Activated CD8-positive, alpha-beta memory T cell treated with anti-CD3 and anti-CD28 coated beads for 1 hour (primary cell): Measurements from ENCODE around the gene BST1.
A peak's percentile ranks its signal among the peaks of the same experiment; 100 is the strongest.
"Not testable (repeated sequence)": the region's sequence is repeated elsewhere in the genome, so short reads cannot be mapped to it uniquely, and the experiment has no call there.

Experiments used
- DNase-seq, 2 donors: peaks; one replicate each; pipeline ENCODE4 v3.0.0-alpha.2; 2020; ENCODE audit warnings: low read depth in 1 of 2; ENCODE audit errors: extremely low read depth in 1 of 2

BST1 gene

DNA sequence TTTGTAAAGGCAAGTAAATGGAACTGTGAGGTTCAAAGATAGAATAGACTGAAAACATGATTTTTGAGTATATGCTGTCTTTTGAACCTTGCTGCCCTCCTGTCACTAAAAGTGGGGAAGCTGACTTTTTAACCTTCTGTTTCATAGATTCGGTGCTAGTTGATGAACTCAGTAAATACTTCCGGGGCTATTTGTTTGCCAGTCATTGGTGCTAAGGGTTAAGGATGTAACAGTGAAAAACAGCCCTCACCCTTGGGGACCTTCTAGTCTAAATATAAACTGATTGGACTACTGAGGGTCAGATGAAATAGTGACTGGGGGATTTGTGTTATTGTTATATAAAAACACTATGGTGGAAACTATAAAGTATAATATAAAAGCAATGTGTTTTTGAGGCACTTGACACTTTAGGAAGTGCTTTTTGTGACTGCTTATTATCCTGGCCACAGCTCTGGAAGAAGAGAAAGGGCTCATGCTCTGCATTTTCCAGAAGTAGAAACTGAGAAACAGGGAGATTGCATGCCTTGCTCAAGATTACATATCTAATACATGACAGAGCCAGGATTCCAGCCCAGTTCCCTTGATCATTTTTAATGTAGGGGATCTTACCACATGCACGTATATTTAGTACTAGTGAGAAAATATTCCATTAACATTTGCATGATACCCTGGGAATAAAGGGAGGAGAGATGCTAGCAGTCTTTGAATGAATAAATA is 3.9 kb downstream of the BST1 start:
- DNase-seq, result no peak

DNA sequence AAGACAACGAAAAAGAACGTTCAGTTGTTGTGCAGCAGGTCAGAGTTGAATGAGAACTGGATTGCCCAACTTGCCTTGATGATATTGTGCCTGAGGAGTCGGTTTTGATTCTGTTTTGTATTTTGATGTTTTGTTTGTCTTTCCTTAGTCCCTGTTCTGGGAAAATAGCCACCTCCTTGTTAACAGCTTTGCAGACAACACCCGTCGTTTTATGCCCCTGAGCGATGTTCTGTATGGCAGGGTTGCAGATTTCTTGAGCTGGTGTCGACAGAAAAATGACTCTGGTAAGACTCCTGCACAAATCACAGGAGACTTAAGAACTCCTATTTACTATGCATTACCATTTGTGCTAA is 4.5 kb downstream of the BST1 start:
- DNase-seq, result no peak

DNA sequence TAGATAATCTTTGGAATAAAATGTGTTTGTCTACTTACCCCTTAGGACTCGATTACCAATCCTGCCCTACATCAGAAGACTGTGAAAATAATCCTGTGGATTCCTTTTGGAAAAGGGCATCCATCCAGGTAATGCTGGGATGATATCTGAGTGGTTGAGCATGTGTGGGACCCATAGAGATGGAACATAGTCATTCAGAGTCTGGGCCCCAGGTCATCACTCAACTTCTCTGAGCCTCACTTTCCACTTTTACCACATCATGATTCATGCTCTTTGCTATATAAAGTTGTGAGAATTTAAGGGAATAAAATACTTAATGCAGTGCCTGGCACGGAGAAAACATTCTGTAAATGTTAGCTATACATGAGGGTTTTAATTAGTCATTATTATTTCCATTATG is 8.9 kb downstream of the BST1 start:
- no peak for DNase-seq

DNA sequence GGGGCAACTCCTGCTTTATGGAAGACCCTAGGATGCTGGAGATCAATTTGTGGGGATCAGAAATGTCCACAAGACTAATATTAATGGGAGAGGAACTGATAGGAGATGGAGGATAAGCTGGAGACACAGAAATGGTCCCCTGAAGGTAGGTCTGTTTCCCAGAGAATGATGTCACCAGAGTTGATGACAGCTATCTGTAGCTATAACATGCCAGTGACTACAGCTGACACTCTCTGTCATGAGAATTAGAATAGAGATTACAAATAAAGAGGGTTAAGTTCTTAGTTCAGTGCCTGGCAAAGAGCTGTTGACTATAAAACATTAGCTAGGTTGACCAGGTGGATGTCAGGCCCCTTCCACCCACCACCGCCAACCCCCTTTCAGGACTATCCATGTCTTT is 9.3 kb downstream of the BST1 start:
- no peak for DNase-seq

DNA sequence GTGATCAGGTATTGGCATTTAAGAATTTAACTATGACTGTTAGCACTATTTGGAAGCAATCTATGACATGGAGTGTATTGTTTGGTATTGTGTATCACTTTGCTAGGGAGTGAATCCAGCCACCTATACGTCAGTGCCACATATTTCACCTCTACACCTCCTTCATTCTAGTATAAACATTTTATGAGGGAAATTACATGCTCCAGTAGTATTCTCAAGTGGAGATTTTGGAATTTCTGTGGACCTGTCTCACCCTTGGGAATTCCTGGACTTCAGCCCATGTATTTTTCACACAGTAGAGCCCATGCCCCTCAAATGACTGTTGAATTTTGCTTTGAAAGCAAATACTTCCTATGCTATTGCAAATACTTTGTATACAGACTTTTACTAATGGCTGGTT is 11.3 kb downstream of the BST1 start:
- no peak for DNase-seq

DNA sequence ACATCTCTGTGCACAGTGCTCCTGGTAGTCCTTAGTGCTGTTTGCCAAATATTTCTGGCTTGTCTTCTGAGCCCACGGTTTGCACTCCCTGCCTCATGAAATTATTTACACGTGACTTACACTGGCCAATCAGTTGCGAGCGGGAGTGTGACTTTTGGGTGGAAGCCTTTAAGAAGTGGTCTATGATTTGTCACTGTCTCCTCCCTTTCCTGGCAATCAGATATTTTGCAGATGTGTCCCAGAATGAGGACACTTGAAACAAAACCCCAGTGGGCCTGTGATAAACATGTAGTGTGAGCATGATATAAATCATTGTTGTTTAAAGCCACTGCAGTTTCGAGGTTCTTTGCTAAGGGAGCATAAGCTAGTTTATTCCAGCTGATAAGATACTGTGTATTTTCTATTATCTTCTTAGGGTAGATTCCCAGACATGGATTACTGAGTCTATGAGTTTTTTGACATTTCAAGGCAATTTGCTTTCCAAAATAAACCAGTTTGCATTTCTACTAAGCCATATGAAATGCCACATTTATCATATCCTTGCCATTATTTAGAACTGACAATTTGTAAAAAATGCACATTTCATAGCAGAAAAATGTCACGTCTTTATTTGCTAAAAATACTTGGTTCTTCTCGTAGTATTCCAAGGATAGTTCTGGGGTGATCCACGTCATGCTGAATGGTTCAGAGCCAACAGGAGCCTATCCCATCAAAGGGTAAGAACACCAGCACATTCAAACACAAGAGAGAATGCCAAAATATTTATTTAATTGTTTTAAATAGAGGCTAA is 12.0 kb downstream of the BST1 start:
- no peak for DNase-seq

DNA sequence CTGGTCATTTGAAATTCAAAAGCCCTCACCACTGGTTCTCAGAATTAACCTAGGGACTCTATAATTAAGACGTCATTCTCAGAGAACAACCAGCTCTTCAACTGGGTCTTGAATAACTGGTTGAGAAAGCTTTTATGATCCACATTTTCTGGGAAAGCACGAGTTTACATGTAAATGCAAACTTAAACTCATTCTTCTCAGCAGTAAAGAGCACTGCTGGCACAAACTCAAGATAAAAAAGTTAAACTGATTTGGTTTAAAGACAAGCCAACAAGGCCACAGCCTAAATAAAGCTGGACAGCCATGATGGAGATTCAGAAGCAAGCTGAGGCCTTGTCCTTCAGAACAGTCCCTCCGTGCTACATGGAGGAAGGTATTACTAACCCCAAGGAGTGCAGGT is 13.2 kb downstream of the BST1 start:
- no peak for DNase-seq

DNA sequence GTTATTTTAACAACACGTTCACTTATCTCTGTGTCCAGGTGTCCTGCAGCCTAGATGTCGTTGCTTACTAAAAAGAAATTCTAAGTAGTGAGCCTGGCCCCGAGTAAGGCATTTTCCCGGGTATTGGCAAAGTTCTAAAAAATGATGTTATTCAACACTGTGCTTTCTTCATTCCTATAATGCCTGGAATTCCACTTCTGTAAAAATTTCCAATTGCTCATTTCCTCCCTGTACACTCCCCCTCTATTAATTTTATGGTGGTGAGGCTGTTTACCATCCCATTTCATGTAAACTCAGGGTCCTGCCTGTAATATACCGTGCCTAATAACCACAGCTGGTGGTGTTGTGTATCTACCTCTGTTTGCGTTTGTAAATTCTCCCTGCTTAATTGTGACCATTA is 14.2 kb downstream of the BST1 start:
- no peak for DNase-seq

DNA sequence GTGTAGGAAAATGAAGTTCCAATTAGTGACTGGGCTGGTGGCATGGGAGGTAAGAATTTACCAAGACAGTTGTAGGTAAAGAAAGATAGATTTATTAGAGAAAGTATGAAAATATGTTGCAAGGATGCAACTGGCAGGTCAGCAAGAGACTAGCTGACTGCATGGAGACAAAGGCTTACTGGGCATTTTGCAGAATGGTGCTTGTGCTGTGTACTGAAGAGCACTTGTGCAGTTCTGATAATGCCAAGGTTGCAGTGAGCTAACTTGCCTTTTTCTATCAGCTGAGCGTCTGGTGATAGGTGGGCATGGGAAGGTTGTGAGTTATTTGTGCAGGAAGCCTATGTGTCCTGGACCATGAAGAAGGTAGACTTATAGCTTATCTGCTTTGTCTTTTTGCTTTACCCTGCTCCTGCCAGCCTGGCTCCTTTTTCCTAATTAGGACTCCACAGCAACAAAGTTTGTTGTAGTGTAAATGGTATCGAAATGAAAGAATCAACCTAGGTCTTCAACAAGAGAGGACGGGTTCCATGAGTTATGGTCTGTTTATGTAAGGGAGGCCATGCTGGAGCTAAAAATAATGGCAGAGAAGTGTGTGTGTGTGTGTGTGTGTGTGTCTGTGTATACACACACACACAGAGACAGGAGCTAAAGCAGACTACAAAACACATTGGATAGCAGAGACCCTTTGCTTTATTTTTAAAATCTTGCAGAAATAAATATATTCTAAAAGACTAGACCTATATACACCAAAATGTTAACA is 15.0 kb downstream of the BST1 start:
- no peak for DNase-seq

DNA sequence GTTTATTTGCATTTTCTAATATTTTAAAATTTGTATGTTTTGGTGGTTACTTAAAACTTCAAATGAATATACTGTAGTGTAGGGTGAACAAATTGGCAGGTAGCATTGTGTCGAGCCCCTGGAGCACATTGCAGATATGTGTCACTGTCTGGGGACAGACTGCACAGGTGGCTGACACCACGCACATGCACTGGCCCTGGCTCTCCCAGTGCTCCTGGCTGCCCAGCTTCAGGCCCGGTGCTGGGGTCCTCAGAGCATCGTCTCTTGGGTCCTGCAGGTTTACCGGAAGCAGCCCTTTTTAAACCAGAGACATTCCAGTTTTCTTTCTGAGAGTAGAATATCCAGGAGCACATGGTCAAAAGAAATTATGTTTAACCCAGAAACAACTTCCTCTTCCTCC is 15.6 kb downstream of the BST1 start:
- no peak for DNase-seq

DNA sequence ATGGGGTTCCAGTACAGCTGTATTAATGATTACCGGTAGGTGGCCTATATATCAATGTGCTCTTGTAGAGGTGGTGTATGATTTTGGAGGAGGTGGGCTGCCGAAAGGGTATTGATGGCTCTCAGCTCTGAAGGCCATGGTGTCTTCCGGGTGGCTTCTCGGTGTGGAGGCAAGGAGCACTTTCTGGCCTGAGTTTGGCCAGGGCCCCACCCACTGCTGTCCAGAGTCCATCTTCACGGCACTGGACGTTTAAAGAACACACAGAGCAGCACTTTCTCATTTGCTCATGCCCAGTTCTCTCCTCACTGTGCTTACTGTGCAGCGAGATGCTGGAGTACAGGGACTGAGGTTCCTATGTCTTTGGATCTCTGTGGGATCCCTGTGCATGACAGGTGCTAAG is 16.1 kb downstream of the BST1 start:
- DNase-seq, result no peak

DNA sequence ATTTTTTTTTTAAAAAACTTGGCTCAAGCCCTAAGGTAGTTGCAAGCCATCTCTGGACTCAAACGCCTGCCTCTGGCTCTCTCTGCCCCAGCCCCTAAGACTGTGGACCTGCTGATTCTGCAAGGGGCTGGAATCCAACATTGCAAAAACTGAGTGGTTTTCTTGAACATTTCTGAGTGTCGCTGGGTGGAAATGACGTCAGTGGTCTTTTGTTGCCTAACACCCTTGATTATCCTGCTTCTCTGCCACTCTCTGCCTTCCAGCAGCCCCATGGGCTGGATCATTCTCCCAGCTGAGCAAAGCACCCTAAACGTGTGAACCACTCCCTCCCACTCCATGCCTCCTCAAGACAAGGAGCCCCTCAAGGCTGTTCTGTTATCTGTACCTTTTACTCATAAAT is 16.6 kb downstream of the BST1 start:
- no peak for DNase-seq

DNA sequence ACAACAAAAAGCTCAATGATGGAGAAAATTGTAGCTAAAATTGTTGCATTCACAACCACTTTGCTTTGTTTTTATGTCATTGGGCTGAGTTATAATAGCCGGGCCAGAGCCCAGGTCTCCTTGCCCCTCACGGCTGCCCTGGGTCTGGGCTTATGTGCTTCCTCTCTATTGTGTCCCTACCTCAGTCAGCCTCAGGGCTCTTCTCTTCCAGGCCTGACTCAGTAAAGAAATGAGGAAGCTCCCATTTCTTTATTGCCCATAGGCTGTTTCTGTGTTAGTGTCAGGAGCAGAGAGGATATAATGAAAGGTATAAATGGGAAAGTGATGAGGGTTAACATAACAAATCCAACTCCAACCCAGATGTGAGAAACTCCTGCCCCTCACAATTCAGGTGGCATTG is 18.0 kb downstream of the BST1 start:
- no peak for DNase-seq

DNA sequence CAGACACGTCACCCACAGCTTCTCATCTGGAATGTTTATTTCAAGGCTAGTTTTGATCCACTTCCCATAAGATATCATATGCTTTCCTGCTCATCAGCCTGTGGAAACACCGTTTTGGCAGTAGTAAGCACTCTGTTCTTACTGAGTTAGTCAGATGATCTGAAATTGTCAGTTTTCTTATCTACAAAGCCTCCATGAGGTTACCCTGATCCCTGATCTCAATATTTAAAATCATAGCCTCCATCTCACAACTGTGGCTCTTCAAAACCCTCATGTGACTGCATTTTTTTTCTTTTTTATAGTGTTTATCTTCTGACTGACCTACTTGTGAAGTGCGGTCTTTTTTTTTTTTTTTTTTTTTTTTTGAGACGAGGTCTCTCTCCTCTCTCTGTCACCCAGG is 22.7 kb downstream of the BST1 start:
- no peak for DNase-seq

DNA sequence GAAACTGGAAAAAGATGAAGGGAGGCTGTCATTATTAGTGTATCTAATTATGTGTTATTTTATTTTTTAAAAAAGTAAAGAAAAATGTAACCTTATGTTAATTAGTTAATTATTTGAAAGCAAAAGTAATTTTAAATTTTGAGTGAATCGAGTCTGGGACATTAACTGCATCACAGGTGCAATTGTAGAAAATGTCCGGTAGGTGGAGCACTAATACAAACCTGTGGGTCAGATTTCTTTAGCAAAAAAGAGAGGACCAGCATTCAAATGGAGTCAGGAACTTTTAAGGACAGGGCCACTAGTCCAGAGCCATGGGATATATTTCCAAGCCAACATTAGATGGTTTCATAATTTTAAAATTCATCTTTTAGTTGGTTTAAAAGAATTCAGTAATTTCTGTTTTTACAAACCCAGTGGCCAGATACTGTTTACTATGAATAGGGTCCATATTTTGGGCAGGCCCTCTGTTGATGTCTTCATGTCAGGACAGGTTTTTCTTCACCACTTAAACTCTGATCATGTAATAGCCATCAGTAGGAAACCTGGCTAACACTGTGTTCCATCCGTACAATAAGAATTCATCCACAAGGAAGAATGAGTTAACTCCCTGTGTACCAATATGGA is 27.2 kb downstream of the BST1 start:
- DNase-seq, result peak in 1 of 2 donors; percentile 3

DNA sequence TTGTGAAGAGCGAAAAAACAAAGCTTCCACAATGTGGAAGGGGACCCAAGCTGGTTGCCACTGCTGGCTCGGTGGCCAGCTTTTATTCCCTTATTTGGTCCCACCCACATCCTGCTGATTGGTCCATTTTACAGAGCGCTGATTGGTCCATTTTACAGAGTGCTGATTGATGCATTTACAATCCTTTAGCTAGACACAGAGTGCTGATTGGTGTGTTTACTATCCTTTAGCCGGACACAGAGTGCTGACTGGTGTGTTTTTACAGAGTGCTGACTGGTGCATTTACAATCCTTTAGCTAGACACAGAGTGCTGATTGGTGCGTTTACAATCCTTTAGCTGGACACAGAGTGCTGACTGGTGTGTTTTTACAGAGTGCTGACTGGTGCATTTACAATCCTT is 30.2 kb downstream of the BST1 start:
- not testable (repeated sequence) for DNase-seq

DNA sequence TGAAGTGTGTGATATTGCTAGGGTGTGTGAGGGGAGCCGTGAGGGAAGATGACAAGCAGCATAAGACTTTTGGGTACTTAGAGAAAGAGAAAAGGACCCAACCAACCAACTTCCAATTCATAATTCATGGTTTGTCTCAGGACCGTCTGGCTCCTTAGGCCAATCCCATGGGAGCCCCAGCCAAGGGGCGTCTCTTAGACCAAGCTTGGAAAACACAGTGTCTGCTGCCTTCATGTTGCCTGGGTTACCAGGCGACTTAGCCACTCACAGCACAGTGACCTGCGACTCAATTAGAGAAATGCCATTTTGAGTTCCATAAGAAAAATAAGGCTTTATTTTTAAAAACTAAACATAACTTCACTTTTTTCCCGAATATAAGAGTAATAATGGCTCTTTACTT is 32.7 kb downstream of the BST1 start:
- no peak for DNase-seq

DNA sequence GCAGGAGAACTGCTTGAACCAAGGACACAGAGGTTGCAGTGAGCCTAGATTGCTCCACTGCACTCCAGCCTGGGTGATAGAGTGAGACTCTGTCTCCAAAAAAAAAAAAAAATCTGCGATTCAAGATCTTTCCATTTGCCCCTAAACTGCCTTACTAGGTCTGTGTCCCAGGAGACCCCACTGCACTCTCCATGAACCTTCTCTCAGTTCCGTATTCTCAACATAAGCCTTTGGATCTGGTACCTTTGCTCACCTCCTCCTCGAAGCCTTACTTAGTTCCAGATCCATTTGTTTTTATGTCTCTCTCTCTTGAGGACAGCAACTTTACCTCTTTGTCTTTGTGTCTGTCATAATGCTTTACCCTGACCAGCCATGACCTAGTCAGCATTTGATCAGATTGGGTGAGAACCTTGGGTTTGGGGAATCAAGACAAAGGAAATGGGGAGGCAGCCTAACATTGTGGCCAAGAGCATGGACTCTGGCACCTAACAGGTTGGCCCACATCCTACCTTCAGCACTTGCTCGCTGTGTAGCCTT is 33.7 kb downstream of the BST1 start:
- no peak for DNase-seq

DNA sequence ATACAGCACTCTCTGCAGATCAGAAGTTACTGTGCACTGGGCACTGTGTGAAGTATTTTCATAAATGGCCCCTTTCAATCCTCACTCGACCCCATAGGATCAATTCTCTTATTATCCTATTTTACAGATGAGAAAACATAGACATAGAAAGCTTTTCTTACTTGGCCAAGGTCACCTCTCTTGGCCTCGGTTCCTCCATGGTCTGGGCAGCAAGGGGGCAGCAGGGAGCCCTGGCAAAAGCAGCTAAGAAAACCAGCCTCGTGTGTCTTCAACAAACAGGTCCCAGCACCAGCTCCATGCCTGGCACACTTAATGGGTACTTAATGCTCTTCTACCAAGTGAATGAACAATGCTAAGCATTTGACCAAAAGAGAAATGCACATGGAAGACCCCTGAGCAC is 34.4 kb downstream of the BST1 start:
- no peak for DNase-seq

DNA sequence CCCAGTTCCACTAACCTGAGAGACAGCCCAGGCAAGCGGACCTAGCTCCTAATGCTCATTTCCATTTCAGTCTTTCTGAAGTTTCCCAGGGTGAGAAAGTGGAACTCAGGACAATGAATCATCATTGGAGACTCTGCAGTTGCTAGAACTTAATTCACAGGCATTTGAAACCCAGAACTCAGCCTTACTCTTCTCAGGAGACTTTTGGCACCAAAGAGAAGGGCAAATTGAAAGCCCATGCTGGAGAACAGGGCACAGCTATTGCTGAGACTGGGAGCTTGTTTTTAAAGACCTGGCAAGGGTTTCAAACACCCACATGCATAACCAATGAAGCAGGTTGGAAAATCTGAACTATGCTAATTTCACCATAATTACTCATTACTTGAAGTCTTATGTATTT is 36.0 kb downstream of the BST1 start:
- no peak for DNase-seq

DNA sequence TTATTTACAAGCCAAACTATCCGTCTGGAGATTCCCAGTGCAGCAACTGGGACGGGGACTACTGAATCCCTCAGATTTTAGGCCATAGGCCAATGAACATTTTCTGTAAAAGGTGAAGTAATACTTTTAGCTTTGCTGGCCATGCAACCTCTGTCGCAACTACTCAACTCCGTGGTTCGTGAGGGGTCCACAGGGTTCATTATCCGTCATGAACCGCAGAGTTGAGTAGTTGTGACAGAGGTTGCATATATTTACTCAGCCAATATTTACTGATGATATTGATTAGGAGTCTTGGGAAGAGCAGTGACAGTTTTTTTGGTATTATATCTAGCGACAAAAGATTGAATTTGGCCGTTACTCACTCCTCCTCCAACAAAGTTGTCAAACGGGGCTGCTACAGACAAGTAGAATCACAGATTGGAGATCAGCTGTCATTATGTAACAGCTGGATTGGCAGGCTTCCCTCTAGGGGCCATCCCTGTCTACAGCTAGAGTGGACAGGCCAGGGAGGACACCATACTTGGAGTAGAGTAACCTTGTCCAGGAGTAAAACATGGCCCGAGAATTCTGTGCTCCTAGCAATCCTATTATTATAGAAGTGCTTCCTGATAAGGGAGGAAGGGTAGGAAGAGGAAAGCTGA is 38.0 kb downstream of the BST1 start:
- no peak for DNase-seq
